Activated CD8-positive, alpha-beta memory T cell treated with anti-CD3 and anti-CD28 coated beads for 24 hours (primary cell): ENCODE data around the gene UHRF1.
"Not testable (repeated sequence)": the region's sequence is repeated elsewhere in the genome, so short reads cannot be mapped to it uniquely, and the experiment has no call there.

Experiments
- DNase-seq: peaks from one replicate; pipeline ENCODE4 v3.0.0-alpha.2; 2020

Gene UHRF1

GRCh38 chr19:4972509-4973230, 63.4 kb downstream of the UHRF1 start:
- DNase-seq: no peak

GRCh38 chr19:4974880-4975469, 65.7 kb downstream of the UHRF1 start:
- no peak for DNase-seq

- DNase-seq: not testable (repeated sequence)
These were observed 66.3 kb downstream of the UHRF1 start for GRCh38 chr19:4975601-4976000.

GRCh38 chr19:4976401-4977298, 67.3 kb downstream of the UHRF1 start:
- no peak for DNase-seq

GRCh38 chr19:4977299-4978174, 68.2 kb downstream of the UHRF1 start:
- no peak for DNase-seq

GRCh38 chr19:4979211-4979807, 70.0 kb downstream of the UHRF1 start:
- DNase-seq: no peak

GRCh38 chr19:4980067-4980466, 70.8 kb downstream of the UHRF1 start:
- DNase-seq: no peak

GRCh38 chr19:4980838-4981680, 71.8 kb downstream of the UHRF1 start:
- no peak for DNase-seq

GRCh38 chr19:4981681-4981958, 72.3 kb downstream of the UHRF1 start:
- no peak for DNase-seq

- no peak for DNase-seq
These were observed 74.2 kb downstream of the UHRF1 start for GRCh38 chr19:4983346-4984105.

- DNase-seq: no peak
These were observed 74.7 kb downstream of the UHRF1 start for GRCh38 chr19:4984106-4984380.

GRCh38 chr19:4984438-4984990, 75.2 kb downstream of the UHRF1 start:
- DNase-seq: no peak

GRCh38 chr19:4985551-4985991, 76.3 kb downstream of the UHRF1 start:
- DNase-seq: no peak

GRCh38 chr19:4986056-4986455, 76.8 kb downstream of the UHRF1 start:
- no peak for DNase-seq

GRCh38 chr19:4986471-4986891, 77.2 kb downstream of the UHRF1 start:
- no peak for DNase-seq

- no peak for DNase-seq
These were observed 78.0 kb downstream of the UHRF1 start for GRCh38 chr19:4987256-4987655.

GRCh38 chr19:4987692-4988370, 78.5 kb downstream of the UHRF1 start:
- DNase-seq: no peak

GRCh38 chr19:4988770-4989251, 79.5 kb downstream of the UHRF1 start:
- DNase-seq: no peak

GRCh38 chr19:4990306-4990705, 81.0 kb downstream of the UHRF1 start:
- DNase-seq: no peak

- no peak for DNase-seq
These were observed 82.2 kb downstream of the UHRF1 start for GRCh38 chr19:4991538-4991937.
